Measurements from ENCODE around the gene PPP1R11. TPM values are rescaled to one million over a fixed set of nuclear protein-coding genes. Genes with fewer than 3 reads are reported as not detected.

Gene PPP1R11
- polyA plus RNA-seq, 1 donor (not counting 4 experiments of a cell fraction or from before 2014, with no cell fraction given), result 58.0 TPM

- peaks cover 21% of the 10 kb centered on the region for H3K4me1 ChIP-seq (ENCODE audit: control insufficient read depth, extremely low read depth, insufficient read depth, low read length)
- DNase-seq (ENCODE audit: low read depth, low spot score), result no peak
- no peak overlapping the region for H3K4me3 ChIP-seq (ENCODE audit: control insufficient read depth in 2 of 3, extremely low read depth in 1 of 3, insufficient read depth in 2 of 3, low read depth in 1 of 3, low read length in 3 of 3)
- FAIRE-seq, result no peak
- no peaks in the 10 kb centered on the region for H3K36me3 ChIP-seq (ENCODE audit: control insufficient read depth in 2 of 2, extremely low read depth in 1 of 2, insufficient read depth in 2 of 2, low read length in 2 of 2)
- no peak for TF ChIP-seq CTCF (optimal IDR thresholded peaks at IDR 0.05 in 1 of 3, IDR thresholded peaks at IDR 0.05 in 1 of 3, conservative IDR thresholded peaks at IDR 0.05 in 1 of 3; ENCODE audit: extremely low read depth in 1 of 3, insufficient read depth in 2 of 3, low read length in 3 of 3)
- no peak for TF ChIP-seq EZH2 (IDR thresholded peaks at IDR 0.05; ENCODE audit: low read length)
- H3K27ac ChIP-seq (ENCODE audit: control insufficient read depth, insufficient read depth, low read length), result no peak overlapping the region
- no peaks in the 10 kb centered on the region for H3K9me3 ChIP-seq (ENCODE audit: control insufficient read depth, low read depth, low read length)
- H3K27me3 ChIP-seq (ENCODE audit: control insufficient read depth, extremely low read depth, insufficient read depth, low read length), result no peaks in the 10 kb centered on the region
- no peaks in the 10 kb centered on the region for H4K20me1 ChIP-seq (ENCODE audit: control insufficient read depth, extremely low read depth, insufficient read depth, low read length)
- no peaks in the 10 kb centered on the region for H3K9me1 ChIP-seq (ENCODE audit: control insufficient read depth, extremely low read depth, insufficient read depth, low read length)
- H3K79me2 ChIP-seq (ENCODE audit: control insufficient read depth, insufficient read depth, low read length), result no peaks in the 10 kb centered on the region
- dilution Hi-C loops (cut with MboI; ENCODE audit: extremely low pct_ligation_motif_present, low sequenced_read_pairs), result no loop called here
- H2AFZ ChIP-seq (ENCODE audit: control insufficient read depth, low read length), result no peak overlapping the region
- no peak overlapping the region for H3K4me2 ChIP-seq (ENCODE audit: control insufficient read depth, extremely low read depth, insufficient read depth, low read depth, low read length)
- no peak overlapping the region for H3K9ac ChIP-seq (ENCODE audit: control insufficient read depth, extremely low read depth, insufficient read depth, low read length)
These were observed 26.0 kb downstream of the PPP1R11 start for GRCh38 chr6:30092852-30093543.

DNA sequence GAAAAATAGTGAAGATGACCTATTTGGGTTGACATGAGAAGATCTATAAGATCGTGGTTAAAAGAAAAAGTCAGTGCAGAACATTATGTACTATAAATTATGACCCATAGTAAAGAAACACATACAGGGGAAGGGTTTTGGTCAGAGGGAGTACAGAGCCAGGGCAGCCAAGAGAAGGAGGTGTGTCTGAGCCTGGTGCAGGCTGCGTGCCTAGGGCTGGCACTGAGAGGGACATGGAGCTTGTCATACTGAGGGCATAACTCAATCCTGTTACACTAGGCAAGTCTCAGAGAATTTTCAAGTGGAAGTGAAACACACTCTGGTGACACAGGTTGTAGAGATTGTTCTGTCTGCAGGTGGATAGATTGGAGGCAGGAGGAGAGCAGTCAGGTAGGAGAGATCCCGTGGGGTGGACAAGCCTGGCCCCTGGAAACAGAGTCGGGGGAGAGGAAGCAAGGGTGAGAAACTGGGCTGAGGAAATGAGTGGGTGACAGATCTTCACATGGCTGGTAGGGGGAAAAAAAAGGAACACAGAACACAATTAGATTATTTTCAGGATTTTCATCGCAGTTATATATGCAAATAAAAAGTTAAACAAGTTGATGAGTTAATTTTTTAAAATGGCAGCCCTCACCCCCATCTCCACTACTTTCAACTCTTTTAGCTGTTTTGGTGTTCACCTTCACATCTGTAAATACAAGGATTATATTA, 27.1 kb downstream of the PPP1R11 start:
- peaks cover 16% of the 10 kb centered on the region for H3K4me1 ChIP-seq (ENCODE audit: control insufficient read depth, extremely low read depth, insufficient read depth, low read length)
- no peaks in the 10 kb centered on the region for H3K9me1 ChIP-seq (ENCODE audit: control insufficient read depth, extremely low read depth, insufficient read depth, low read length)
- H3K36me3 ChIP-seq (ENCODE audit: control insufficient read depth in 2 of 2, extremely low read depth in 1 of 2, insufficient read depth in 2 of 2, low read length in 2 of 2), result no peaks in the 10 kb centered on the region
- H2AFZ ChIP-seq (ENCODE audit: control insufficient read depth, low read length), result no peak overlapping the region
- H3K9me3 ChIP-seq (ENCODE audit: control insufficient read depth, low read depth, low read length), result no peaks in the 10 kb centered on the region
- H3K9ac ChIP-seq (ENCODE audit: control insufficient read depth, extremely low read depth, insufficient read depth, low read length), result no peak overlapping the region
- no peak for DNase-seq (ENCODE audit: low read depth, low spot score)
- H3K4me2 ChIP-seq (ENCODE audit: control insufficient read depth, extremely low read depth, insufficient read depth, low read depth, low read length), result no peak overlapping the region
- H3K27ac ChIP-seq (ENCODE audit: control insufficient read depth, insufficient read depth, low read length), result no peak overlapping the region
- H3K79me2 ChIP-seq (ENCODE audit: control insufficient read depth, insufficient read depth, low read length), result no peaks in the 10 kb centered on the region
- H4K20me1 ChIP-seq (ENCODE audit: control insufficient read depth, extremely low read depth, insufficient read depth, low read length), result no peaks in the 10 kb centered on the region
- no peak overlapping the region for H3K4me3 ChIP-seq (ENCODE audit: control insufficient read depth in 2 of 3, extremely low read depth in 1 of 3, insufficient read depth in 2 of 3, low read depth in 1 of 3, low read length in 3 of 3)
- FAIRE-seq, result no peak
- dilution Hi-C loops (cut with MboI; ENCODE audit: extremely low pct_ligation_motif_present, low sequenced_read_pairs), result no loop called here
- H3K27me3 ChIP-seq (ENCODE audit: control insufficient read depth, extremely low read depth, insufficient read depth, low read length), result no peaks in the 10 kb centered on the region
- TF ChIP-seq CTCF (optimal IDR thresholded peaks at IDR 0.05 in 1 of 3, IDR thresholded peaks at IDR 0.05 in 1 of 3, conservative IDR thresholded peaks at IDR 0.05 in 1 of 3; ENCODE audit: extremely low read depth in 1 of 3, insufficient read depth in 2 of 3, low read length in 3 of 3), result no peak
- TF ChIP-seq EZH2 (IDR thresholded peaks at IDR 0.05; ENCODE audit: low read length), result no peak
